DMS153 treated with DMSO at 0.1 percent for 48 hours (cell line): ENCODE data around the gene TRMT10B.
"Not testable (repeated sequence)": the region's sequence is repeated elsewhere in the genome, so short reads cannot be mapped to it uniquely, and the experiment has no call there.

Experiments
- DNase-seq: peaks from one replicate; lab custom pipeline; 2025; ENCODE audit not compliant: unreplicated experiment; lab: John Stamatoyannopoulos, UW

Gene TRMT10B

GRCh38 chr9:37800631-37801286, 47.2 kb downstream of the TRMT10B start, which contains the start of gene DCAF10:
DCAF10 (plus strand) TSS chr9:37800797; CDS start chr9:37800867, 70 bp downstream.
- peak; percentile 74 for DNase-seq

GRCh38 chr9:37801287-37801850, 47.8 kb downstream of the TRMT10B start:
- DNase-seq = no peak

- no peak for DNase-seq
Measured at GRCh38 chr9:37801959-37802711, 48.5 kb downstream of the TRMT10B start.

DNA sequence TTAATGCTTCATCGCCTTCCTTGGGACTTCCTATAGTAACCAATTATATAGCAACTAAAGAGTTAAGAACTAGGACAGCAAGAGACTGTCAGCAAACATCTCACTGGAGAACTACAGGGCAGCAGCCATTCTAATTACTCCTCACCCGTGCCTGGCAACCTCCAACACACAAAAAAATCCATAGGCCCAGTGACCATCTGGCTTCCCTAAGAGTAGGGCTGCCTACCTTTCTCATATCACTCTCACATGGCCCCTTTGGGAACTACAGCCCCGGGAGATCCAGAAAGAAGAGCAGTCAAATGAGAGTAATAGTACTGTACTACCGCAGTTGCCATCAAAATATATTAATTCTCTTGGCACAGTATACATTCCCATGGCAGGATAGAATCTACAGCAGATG, 52.7 kb downstream of the TRMT10B start:
- no peak for DNase-seq

- DNase-seq = not testable (repeated sequence)
Measured at GRCh38 chr9:37809676-37810075, 56.1 kb downstream of the TRMT10B start.

- no peak for DNase-seq
Measured at GRCh38 chr9:37811906-37812476, 58.4 kb downstream of the TRMT10B start.

GRCh38 chr9:37812773-37813379, 59.3 kb downstream of the TRMT10B start:
- DNase-seq = no peak

DNA sequence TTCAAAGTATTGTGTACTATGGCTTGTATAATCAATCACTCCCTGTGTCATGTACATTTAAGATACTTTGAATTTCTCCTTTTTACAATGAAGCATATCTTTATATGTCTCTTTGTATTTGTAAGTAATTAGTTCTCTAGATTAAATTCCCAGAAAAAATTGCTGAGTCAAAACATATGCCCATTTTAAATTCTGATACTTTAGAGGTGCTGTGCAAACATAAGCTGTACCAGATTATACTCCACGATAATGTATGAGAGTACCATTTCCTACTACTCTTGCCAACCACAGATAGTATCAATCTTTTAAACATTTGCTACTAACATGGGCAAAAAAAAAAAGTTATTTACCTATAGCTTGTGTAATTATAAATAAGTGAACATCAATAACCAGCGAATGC, 65.2 kb downstream of the TRMT10B start:
- DNase-seq = no peak

GRCh38 chr9:37820142-37820541, 66.5 kb downstream of the TRMT10B start:
- no peak for DNase-seq

GRCh38 chr9:37825174-37825573, 71.6 kb downstream of the TRMT10B start:
- not testable (repeated sequence) for DNase-seq

- DNase-seq = no peak
Measured at GRCh38 chr9:37827483-37828165, 74.0 kb downstream of the TRMT10B start.
